Right atrium auricular region (tissue), 2 donors: Measurements from ENCODE around the gene TSC1. TPM values are rescaled to one million over a fixed set of nuclear protein-coding genes. Genes with fewer than 3 reads are reported as not detected.

ENCODE experiments used
- DNase-seq: peaks from one replicate; pipeline ENCODE4 v3.0.0-alpha.2; 2019; ENCODE audit warnings: low spot score
- H3K27ac ChIP-seq, 2 donors: fragments of 200-600 bp; sonication (generic); 1 replicate in 1 of 2; 2 replicates in 1 of 2; pipeline ENCODE4 v1.5.1; 2016 to 2019
- H3K27me3 ChIP-seq, 2 donors: fragments of 200-600 bp; sonication (generic); one replicate each; pipeline versions ENCODE4 v1.5.1 to v1.6.0; 2017 to 2019
- H3K36me3 ChIP-seq: fragments of 200-600 bp; sonication (generic); one replicate; pipeline ENCODE4 v1.5.1; 2016
- H3K4me1 ChIP-seq, 2 donors: fragments of 200-600 bp; sonication (generic); one replicate each; pipeline versions ENCODE4 v1.5.1 to v1.6.0; 2017 to 2019
- H3K4me3 ChIP-seq, 2 donors: fragments of 200-600 bp; sonication (generic); 1 replicate in 1 of 2; 2 replicates in 1 of 2; pipeline ENCODE4 v1.5.1; 2017 to 2019; ENCODE audit warnings: mild to moderate bottlenecking in 1 of 2, moderate library complexity in 1 of 2
- H3K9me3 ChIP-seq, 2 donors: fragments of 200-600 bp; sonication (generic); one replicate each; pipeline ENCODE4 v1.5.1; 2019
- CTCF ChIP-seq, 2 donors: fragments of 200-600 bp; sonication (generic); IDR thresholded peaks; one replicate each; pipeline ENCODE4 v1.5.1; 2019; ENCODE audit warnings: antibody characterized with exemption in 2 of 2
- total RNA-seq, 2 donors: library from RNA; depleted of rRNA; stranded (reverse); fragments of >200 nt; gene quantifications; one replicate each; pipeline ENCODE4 v1.1.0, GENCODE V29; 2016

TSC1 gene
- total RNA-seq, 2 donors from 2014 or later, result 27.6 to 36.4 TPM

GRCh38 chr9:132946631-132947295 is 2.3 kb upstream of the TSC1 start:
- Histone ChIP-seq H3K27me3 (no peaks in the 10 kb centered on the region), H3K27ac (no peak overlapping the region), H3K4me1 (peaks cover 0 to 31% of the 10 kb centered on the region in 2 donors), H3K36me3 (no peaks in the 10 kb centered on the region), H3K4me3 (no peak overlapping the region), H3K9me3 (no peaks in the 10 kb centered on the region)
- TF ChIP-seq CTCF (IDR thresholded peaks at IDR 0.05), result no peak
- no peak for DNase-seq

- Histone ChIP-seq H3K27ac (no peak overlapping the region), H3K4me3 (no peak overlapping the region), H3K36me3 (no peaks in the 10 kb centered on the region), H3K9me3 (no peaks in the 10 kb centered on the region), H3K4me1 (peaks cover 0 to 32% of the 10 kb centered on the region in 2 donors), H3K27me3 (no peaks in the 10 kb centered on the region)
- no peak for DNase-seq
- TF ChIP-seq CTCF (IDR thresholded peaks at IDR 0.05), result no peak
Measured at GRCh38 chr9:132946211-132946610, 1.8 kb upstream of the TSC1 start.

DNA sequence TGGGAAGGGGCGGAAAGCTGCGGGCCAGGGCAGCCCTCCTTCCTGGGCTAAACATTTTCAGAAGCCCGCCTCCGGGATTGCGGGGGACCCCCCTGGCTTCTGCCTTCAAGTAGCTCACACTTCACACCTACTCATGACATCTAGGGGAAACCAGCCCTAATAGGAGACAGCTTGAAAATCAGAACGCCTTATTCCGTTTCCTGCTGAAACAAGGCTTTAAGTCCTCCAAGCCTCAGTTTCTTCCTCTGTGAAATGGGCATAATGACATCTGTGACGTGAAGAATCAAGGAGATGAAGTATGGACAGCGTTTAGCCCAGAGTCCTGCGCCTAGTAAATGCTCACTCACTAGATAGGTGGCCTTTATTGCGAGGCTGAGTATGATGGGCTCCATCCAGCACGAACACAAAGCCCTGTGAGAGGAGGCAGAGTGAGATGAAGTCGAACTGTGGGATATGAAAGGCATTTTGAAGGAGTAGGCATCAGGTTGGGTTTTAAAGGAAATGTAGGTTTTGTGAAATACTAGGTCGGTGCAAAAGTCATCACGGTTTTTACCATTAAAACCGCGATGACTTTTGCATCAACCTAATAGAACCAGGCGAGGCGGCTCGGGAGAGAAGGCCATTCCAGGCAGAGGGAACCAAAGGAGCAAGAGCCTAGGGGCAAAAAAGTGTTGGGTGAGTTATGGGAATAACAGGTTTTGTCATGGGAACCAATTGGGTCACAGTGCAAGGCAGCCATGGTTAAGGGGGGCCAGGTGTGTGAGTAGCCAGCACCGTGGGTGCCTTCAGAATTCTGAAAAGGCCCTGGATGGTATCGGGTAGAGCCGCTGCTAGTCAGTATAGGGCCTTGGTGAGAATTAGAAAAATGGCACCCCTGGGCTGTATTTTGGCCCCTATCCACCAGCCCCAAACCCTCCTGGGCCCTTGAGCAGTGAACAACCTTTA is 1.0 kb upstream of the TSC1 start:
- H3K27me3 ChIP-seq, result no peaks in the 10 kb centered on the region
- H3K9me3 ChIP-seq, result no peaks in the 10 kb centered on the region
- no peaks in the 10 kb centered on the region for H3K36me3 ChIP-seq
- DNase-seq, result no peak
- TF ChIP-seq CTCF (IDR thresholded peaks at IDR 0.05), result no peak
- peaks cover 0 to 32% of the 10 kb centered on the region in 2 donors for H3K4me1 ChIP-seq
- H3K27ac ChIP-seq, result peak overlapping the region; percentile 92 to 95
- peak overlapping the region; percentile 92 to 98 for H3K4me3 ChIP-seq

GRCh38 chr9:132943651-132944293 is 644 bp downstream of the TSC1 start:
- DNase-seq, result no peak
- peaks cover 0 to 32% of the 10 kb centered on the region in 2 donors for H3K4me1 ChIP-seq
- H3K27ac ChIP-seq, result peak overlapping the region; percentile 92 to 95
- no peaks in the 10 kb centered on the region for H3K9me3 ChIP-seq
- peak overlapping the region; percentile 92 to 98 for H3K4me3 ChIP-seq
- H3K27me3 ChIP-seq, result no peaks in the 10 kb centered on the region
- no peaks in the 10 kb centered on the region for H3K36me3 ChIP-seq
- TF ChIP-seq CTCF (IDR thresholded peaks at IDR 0.05), result no peak

DNA sequence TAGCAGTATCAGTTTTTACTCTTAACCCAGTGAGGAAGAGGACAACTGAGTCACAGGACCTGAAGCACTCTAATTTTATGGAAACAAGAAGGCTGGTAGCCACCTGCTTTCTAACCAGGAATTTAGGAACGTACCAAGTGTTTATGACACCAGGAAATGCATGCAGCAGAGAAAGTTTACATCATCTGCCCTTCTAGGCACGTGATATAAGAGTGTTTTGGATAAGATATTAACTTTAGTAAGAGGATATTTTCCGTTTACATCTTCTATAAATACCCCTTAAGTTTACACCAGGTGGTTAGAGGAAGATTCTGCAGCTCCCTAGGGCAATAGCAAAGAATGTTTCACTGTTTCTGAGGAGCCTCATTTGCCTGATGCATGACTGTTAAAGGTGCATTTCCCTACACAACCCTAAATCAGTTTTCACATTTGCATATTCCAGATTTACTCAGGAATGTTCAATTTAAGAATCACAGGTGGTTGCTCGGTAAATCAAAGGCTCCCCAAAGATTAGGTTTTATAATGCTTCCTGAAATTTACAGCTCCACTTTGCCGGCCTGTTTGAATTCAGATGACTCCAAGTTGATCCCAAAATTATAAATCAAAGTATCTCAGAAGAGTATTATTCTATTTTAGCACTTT is 1.8 kb downstream of the TSC1 start:
- Histone ChIP-seq H3K27ac (no peak overlapping the region), H3K4me1 (peaks cover 0 to 32% of the 10 kb centered on the region in 2 donors), H3K4me3 (no peak overlapping the region), H3K27me3 (no peaks in the 10 kb centered on the region), H3K9me3 (no peaks in the 10 kb centered on the region), H3K36me3 (no peaks in the 10 kb centered on the region)
- no peak for DNase-seq
- no peak for TF ChIP-seq CTCF (IDR thresholded peaks at IDR 0.05)
